ENCODE results near the gene ST6GALNAC2.

GRCh38 chr17:76584427-76585032 is 1.1 kb downstream of the ST6GALNAC2 start:
- TF ChIP-seq CTCF (IDR thresholded peaks at IDR 0.05) = no peak
- TF ChIP-seq POLR2A (IDR thresholded peaks at IDR 0.05; ENCODE audit: low read depth) = no peak

All from esophagus muscularis mucosa (tissue), 3 donors.